ENCODE results near the gene ADAM22. TPM values are rescaled to one million over a fixed set of nuclear protein-coding genes. Genes with fewer than 3 reads are reported as not detected.

ADAM22 gene
- polyA plus RNA-seq, 1 donor from 2014 or later = 46.3 TPM

DNA sequence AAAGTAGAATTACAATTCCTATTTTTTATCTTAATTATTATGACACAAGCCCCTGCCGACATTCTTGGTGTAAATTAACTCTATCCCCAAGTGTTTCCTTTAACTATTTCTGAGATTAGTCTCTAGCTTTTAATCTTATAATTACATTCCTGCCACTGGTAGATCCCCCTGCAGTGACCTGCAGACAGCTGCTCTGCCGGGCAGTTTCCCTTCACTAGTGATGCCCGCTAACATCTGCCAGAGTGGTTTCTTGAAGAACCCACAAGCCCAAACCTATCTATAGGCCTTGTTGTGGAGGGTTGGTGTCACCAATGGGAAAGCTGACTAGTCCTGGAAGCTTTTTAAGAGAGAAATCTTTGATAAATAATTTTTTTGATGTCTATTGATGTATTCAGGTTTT lies 50.0 kb downstream of the ADAM22 start:
- H3K9ac ChIP-seq (ENCODE audit: low read length) = no peak overlapping the region
- no peaks in the 10 kb centered on the region for H3K36me3 ChIP-seq (ENCODE audit: insufficient read depth, low read length)
- H3K9me2 ChIP-seq (ENCODE audit: insufficient read depth, low read length) = no peaks in the 10 kb centered on the region
- H3K4me2 ChIP-seq (ENCODE audit: low read length) = no peak overlapping the region
- H3K27ac ChIP-seq (ENCODE audit: low read length) = no peak overlapping the region
- no peaks in the 10 kb centered on the region for H4K20me1 ChIP-seq (ENCODE audit: insufficient read depth)
- no peaks in the 10 kb centered on the region for H3F3A ChIP-seq (ENCODE audit: insufficient read depth, low read length, poor library complexity, severe bottlenecking)
- H3K9me3 ChIP-seq (ENCODE audit: low read length) = no peaks in the 10 kb centered on the region
- H3K4me3 ChIP-seq (ENCODE audit: low read length) = no peak overlapping the region
- no peak overlapping the region for H2AFZ ChIP-seq (ENCODE audit: low read depth, low read length)
- H3K27me3 ChIP-seq (ENCODE audit: insufficient read depth, low read depth, low read length) = no peaks in the 10 kb centered on the region
- TF ChIP-seq SMC3 (conservative IDR thresholded peaks at IDR 0.05; ENCODE audit: poor library complexity) (no peak), TAF1 (IDR thresholded peaks at IDR 0.05; ENCODE audit: low read depth) (no peak), EP300 (conservative IDR thresholded peaks at IDR 0.05; ENCODE audit: poor library complexity, severe bottlenecking) (no peak), EZH2 (IDR thresholded peaks at IDR 0.05; ENCODE audit: borderline replicate concordance, insufficient read depth, low read length, poor library complexity, severe bottlenecking) (no peak), RAD21 (conservative IDR thresholded peaks at IDR 0.05) (no peak), MXI1 (conservative IDR thresholded peaks at IDR 0.05; ENCODE audit: poor library complexity, severe bottlenecking) (no peak), POLR2AphosphoS5 (IDR thresholded peaks at IDR 0.05) (no peak)
- TF ChIP-seq, protein P1, sequence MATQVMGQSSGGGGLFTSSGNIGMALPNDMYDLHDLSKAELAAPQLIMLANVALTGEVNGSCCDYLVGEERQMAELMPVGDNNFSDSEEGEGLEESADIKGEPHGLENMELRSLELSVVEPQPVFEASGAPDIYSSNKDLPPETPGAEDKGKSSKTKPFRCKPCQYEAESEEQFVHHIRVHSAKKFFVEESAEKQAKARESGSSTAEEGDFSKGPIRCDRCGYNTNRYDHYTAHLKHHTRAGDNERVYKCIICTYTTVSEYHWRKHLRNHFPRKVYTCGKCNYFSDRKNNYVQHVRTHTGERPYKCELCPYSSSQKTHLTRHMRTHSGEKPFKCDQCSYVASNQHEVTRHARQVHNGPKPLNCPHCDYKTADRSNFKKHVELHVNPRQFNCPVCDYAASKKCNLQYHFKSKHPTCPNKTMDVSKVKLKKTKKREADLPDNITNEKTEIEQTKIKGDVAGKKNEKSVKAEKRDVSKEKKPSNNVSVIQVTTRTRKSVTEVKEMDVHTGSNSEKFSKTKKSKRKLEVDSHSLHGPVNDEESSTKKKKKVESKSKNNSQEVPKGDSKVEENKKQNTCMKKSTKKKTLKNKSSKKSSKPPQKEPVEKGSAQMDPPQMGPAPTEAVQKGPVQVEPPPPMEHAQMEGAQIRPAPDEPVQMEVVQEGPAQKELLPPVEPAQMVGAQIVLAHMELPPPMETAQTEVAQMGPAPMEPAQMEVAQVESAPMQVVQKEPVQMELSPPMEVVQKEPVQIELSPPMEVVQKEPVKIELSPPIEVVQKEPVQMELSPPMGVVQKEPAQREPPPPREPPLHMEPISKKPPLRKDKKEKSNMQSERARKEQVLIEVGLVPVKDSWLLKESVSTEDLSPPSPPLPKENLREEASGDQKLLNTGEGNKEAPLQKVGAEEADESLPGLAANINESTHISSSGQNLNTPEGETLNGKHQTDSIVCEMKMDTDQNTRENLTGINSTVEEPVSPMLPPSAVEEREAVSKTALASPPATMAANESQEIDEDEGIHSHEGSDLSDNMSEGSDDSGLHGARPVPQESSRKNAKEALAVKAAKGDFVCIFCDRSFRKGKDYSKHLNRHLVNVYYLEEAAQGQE (IDR thresholded peaks at IDR 0.05; ENCODE audit: borderline replicate concordance) = no peak
- TF ChIP-seq, protein P2, sequence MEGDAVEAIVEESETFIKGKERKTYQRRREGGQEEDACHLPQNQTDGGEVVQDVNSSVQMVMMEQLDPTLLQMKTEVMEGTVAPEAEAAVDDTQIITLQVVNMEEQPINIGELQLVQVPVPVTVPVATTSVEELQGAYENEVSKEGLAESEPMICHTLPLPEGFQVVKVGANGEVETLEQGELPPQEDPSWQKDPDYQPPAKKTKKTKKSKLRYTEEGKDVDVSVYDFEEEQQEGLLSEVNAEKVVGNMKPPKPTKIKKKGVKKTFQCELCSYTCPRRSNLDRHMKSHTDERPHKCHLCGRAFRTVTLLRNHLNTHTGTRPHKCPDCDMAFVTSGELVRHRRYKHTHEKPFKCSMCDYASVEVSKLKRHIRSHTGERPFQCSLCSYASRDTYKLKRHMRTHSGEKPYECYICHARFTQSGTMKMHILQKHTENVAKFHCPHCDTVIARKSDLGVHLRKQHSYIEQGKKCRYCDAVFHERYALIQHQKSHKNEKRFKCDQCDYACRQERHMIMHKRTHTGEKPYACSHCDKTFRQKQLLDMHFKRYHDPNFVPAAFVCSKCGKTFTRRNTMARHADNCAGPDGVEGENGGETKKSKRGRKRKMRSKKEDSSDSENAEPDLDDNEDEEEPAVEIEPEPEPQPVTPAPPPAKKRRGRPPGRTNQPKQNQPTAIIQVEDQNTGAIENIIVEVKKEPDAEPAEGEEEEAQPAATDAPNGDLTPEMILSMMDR (IDR thresholded peaks at IDR 0.05; ENCODE audit: poor library complexity, severe bottlenecking) = no peak
- no peaks in the 10 kb centered on the region for H3K79me2 ChIP-seq (replicated peaks; ENCODE audit: insufficient read depth, low read length)

DNA sequence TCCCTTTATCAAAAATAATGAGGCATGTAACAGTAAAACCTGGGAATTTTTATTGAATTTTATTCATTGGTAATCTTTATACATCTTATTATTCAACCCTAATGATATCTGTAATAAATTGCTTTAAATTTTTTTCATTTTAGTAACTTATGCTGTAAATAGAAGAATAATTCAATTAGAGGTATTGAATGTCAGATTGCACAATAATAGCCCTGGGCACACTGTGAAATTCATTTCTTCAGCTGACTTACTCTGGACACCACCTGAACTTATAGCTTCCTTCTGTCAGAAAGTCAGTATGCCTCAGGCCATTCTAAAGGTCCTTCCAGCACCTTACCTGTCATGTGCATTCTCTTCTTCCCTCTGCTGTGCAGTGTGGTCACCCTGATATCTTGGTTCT lies 59.2 kb downstream of the ADAM22 start:
- H3K9me2 ChIP-seq (ENCODE audit: insufficient read depth, low read length) = no peaks in the 10 kb centered on the region
- H3K4me2 ChIP-seq (ENCODE audit: low read length) = no peak overlapping the region
- no peak overlapping the region for H3K4me3 ChIP-seq (ENCODE audit: low read length)
- TF ChIP-seq, protein P2 (IDR thresholded peaks at IDR 0.05; ENCODE audit: poor library complexity, severe bottlenecking) = no peak
- no peak for TF ChIP-seq MXI1 (conservative IDR thresholded peaks at IDR 0.05; ENCODE audit: poor library complexity, severe bottlenecking)
- no peak for TF ChIP-seq EZH2 (IDR thresholded peaks at IDR 0.05; ENCODE audit: borderline replicate concordance, insufficient read depth, low read length, poor library complexity, severe bottlenecking)
- TF ChIP-seq, protein P1 (IDR thresholded peaks at IDR 0.05; ENCODE audit: borderline replicate concordance) = no peak
- TF ChIP-seq RAD21 (conservative IDR thresholded peaks at IDR 0.05) = no peak
- no peak for TF ChIP-seq SMC3 (conservative IDR thresholded peaks at IDR 0.05; ENCODE audit: poor library complexity)
- no peak for TF ChIP-seq POLR2AphosphoS5 (IDR thresholded peaks at IDR 0.05)
- no peak for TF ChIP-seq TAF1 (IDR thresholded peaks at IDR 0.05; ENCODE audit: low read depth)
- no peak for TF ChIP-seq EP300 (conservative IDR thresholded peaks at IDR 0.05; ENCODE audit: poor library complexity, severe bottlenecking)
- H3K9me3 ChIP-seq (ENCODE audit: low read length) = no peaks in the 10 kb centered on the region
- H3K36me3 ChIP-seq (ENCODE audit: insufficient read depth, low read length) = no peaks in the 10 kb centered on the region
- H3K27ac ChIP-seq (ENCODE audit: low read length) = no peak overlapping the region
- no peak overlapping the region for H3K9ac ChIP-seq (ENCODE audit: low read length)
- no peaks in the 10 kb centered on the region for H4K20me1 ChIP-seq (ENCODE audit: insufficient read depth)
- H3F3A ChIP-seq (ENCODE audit: insufficient read depth, low read length, poor library complexity, severe bottlenecking) = no peaks in the 10 kb centered on the region
- no peak overlapping the region for H2AFZ ChIP-seq (ENCODE audit: low read depth, low read length)
- H3K27me3 ChIP-seq (ENCODE audit: insufficient read depth, low read depth, low read length) = no peaks in the 10 kb centered on the region
- no peaks in the 10 kb centered on the region for H3K79me2 ChIP-seq (replicated peaks; ENCODE audit: insufficient read depth, low read length)
